ENCODE measurements around the gene CH25H.
"Not testable (repeated sequence)": the region's sequence is repeated elsewhere in the genome, so short reads cannot be mapped to it uniquely, and the experiment has no call there.

The CH25H gene

DNA sequence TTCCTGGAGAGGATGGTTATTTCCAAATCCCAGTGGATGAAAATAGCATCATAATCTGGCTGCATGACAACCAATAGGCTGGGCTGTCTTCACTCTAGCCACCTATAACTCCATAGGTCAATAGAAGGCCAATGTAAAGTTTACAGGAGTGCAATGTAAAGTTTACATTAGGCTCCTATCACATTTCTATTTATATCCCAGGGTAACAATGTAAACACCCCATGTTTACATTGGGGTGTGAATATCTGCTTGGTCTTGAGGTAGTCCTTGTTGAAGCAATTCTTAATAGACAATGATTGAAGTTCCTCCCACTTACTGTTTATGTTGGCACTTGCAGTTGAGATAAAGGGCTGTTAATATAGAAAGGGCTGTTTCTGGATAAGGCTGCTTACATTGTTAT is 21.5 kb downstream of the CH25H start:
- H3K4me3 ChIP-seq (ENCODE audit: low read depth in 1 of 2, low read length in 2 of 2): no peak overlapping the region
- H3K27ac ChIP-seq (ENCODE audit: low read length): no peak overlapping the region
- peaks cover 0 to 4% of the 10 kb centered on the region in 2 donors for H3K4me1 ChIP-seq (ENCODE audit: control insufficient read depth in 1 of 2, insufficient read depth in 2 of 2, low read length in 2 of 2)
- no peaks in the 10 kb centered on the region for H3K36me3 ChIP-seq (ENCODE audit: control insufficient read depth in 1 of 2, insufficient read depth in 2 of 2, low read length in 2 of 2)
- no peaks in the 10 kb centered on the region for H3K27me3 ChIP-seq (ENCODE audit: low read depth, low read length)
- H3K9me3 ChIP-seq (ENCODE audit: control insufficient read depth in 1 of 2, low read length in 2 of 2): peaks cover 0 to 4% of the 10 kb centered on the region in 2 donors

GRCh38 chr10:89184638-89185037 is 22.5 kb downstream of the CH25H start:
- no peak overlapping the region for H3K27ac ChIP-seq (ENCODE audit: low read length)
- H3K4me1 ChIP-seq (ENCODE audit: control insufficient read depth in 1 of 2, insufficient read depth in 2 of 2, low read length in 2 of 2): peaks cover 0 to 4% of the 10 kb centered on the region in 2 donors
- no peaks in the 10 kb centered on the region for H3K36me3 ChIP-seq (ENCODE audit: control insufficient read depth in 1 of 2, insufficient read depth in 2 of 2, low read length in 2 of 2)
- no peak overlapping the region for H3K4me3 ChIP-seq (ENCODE audit: low read depth in 1 of 2, low read length in 2 of 2)
- H3K9me3 ChIP-seq (ENCODE audit: control insufficient read depth in 1 of 2, low read length in 2 of 2): peaks cover 0 to 10% of the 10 kb centered on the region in 2 donors
- H3K27me3 ChIP-seq (ENCODE audit: low read depth, low read length): no peaks in the 10 kb centered on the region

DNA sequence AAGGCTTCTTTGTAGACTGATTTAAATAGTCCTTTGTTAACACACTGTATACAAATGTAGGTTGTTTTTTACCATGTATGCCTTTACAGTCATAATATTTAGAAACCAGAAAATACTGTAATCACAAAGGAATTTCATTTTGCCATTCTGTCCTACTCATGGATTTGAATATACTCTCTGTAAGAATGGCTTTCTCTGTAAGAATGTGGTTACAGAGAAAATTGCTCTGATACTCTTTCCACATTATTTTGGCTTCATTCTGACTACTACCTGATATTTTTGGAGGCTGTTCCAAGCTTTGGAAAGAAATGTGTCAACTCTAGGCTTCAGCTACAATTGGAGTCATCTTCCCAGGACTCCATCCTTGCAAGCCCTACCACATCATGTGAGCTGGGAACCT is 23.5 kb downstream of the CH25H start:
- Histone ChIP-seq H3K36me3 (ENCODE audit: control insufficient read depth in 1 of 2, insufficient read depth in 2 of 2, low read length in 2 of 2) (no peaks in the 10 kb centered on the region), H3K4me3 (ENCODE audit: low read depth in 1 of 2, low read length in 2 of 2) (no peak overlapping the region)

GRCh38 chr10:89182894-89183293 is 24.2 kb downstream of the CH25H start:
- Histone ChIP-seq H3K27ac (ENCODE audit: low read length) (no peak overlapping the region), H3K4me1 (ENCODE audit: control insufficient read depth in 1 of 2, insufficient read depth in 2 of 2, low read length in 2 of 2) (peaks cover 0 to 4% of the 10 kb centered on the region in 2 donors), H3K27me3 (ENCODE audit: low read depth, low read length) (no peaks in the 10 kb centered on the region), H3K4me3 (ENCODE audit: low read depth in 1 of 2, low read length in 2 of 2) (no peak overlapping the region), H3K36me3 (ENCODE audit: control insufficient read depth in 1 of 2, insufficient read depth in 2 of 2, low read length in 2 of 2) (no peaks in the 10 kb centered on the region), H3K9me3 (ENCODE audit: control insufficient read depth in 1 of 2, low read length in 2 of 2) (peaks cover 0 to 10% of the 10 kb centered on the region in 2 donors)

More for the DNA sequence above, 23.5 kb downstream of the CH25H start:
- no peaks in the 10 kb centered on the region for H3K27me3 ChIP-seq (ENCODE audit: low read depth, low read length)
- H3K9me3 ChIP-seq (ENCODE audit: control insufficient read depth in 1 of 2, low read length in 2 of 2): peaks cover 0 to 10% of the 10 kb centered on the region in 2 donors
- H3K4me1 ChIP-seq (ENCODE audit: control insufficient read depth in 1 of 2, insufficient read depth in 2 of 2, low read length in 2 of 2): peaks cover 0 to 4% of the 10 kb centered on the region in 2 donors
- H3K27ac ChIP-seq (ENCODE audit: low read length): no peak overlapping the region

DNA sequence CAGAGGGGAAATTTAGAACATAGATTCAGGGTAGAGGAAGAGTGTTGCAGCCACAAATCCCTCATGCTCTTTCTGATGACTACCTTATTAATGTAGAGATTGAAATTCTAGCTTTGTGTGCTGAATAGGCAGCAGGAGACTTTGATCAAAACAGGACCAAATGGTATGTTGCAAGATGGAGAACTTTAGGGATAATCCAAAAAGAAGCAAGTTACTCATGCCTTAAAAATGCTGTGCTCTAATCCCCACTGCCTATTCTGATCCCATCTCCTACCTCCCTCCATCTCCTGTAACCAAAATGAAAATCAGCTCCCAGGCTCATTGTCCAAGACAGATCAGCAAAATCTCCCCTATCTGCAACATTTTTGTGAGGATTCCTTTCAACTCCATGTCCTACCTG is 31.3 kb downstream of the CH25H start:
- Histone ChIP-seq H3K4me3 (ENCODE audit: low read depth in 1 of 2, low read length in 2 of 2) (no peak overlapping the region), H3K36me3 (ENCODE audit: control insufficient read depth in 1 of 2, insufficient read depth in 2 of 2, low read length in 2 of 2) (no peaks in the 10 kb centered on the region), H3K9me3 (ENCODE audit: control insufficient read depth in 1 of 2, low read length in 2 of 2) (peaks cover 0 to 7% of the 10 kb centered on the region in 2 donors), H3K27ac (ENCODE audit: low read length) (no peak overlapping the region), H3K27me3 (ENCODE audit: low read depth, low read length) (no peaks in the 10 kb centered on the region), H3K4me1 (ENCODE audit: control insufficient read depth in 1 of 2, insufficient read depth in 2 of 2, low read length in 2 of 2) (no peaks in the 10 kb centered on the region)

DNA sequence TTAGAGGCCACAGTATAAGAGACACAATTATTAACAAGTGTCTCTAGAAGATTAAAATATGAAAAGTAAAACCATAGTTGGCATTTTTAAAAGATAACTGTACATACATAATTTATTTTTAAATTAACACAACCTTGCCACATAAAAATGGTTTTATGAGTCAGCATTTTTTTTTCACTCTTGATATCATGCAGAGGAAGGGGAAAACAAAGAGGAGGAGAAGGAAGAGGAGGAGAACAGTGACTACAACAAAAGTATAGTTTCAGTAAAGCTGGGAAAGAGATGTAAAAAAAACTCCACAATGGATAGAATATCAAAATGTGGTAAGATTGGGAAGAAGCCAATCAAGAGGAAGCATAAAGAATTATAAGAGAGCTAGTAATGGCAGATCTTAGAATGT is 34.0 kb downstream of the CH25H start:
- H3K9me3 ChIP-seq (ENCODE audit: control insufficient read depth in 1 of 2, low read length in 2 of 2): no peaks in the 10 kb centered on the region
- no peak overlapping the region for H3K27ac ChIP-seq (ENCODE audit: low read length)
- no peak overlapping the region for H3K4me3 ChIP-seq (ENCODE audit: low read depth in 1 of 2, low read length in 2 of 2)
- H3K27me3 ChIP-seq (ENCODE audit: low read depth, low read length): no peaks in the 10 kb centered on the region
- H3K4me1 ChIP-seq (ENCODE audit: control insufficient read depth in 1 of 2, insufficient read depth in 2 of 2, low read length in 2 of 2): no peaks in the 10 kb centered on the region
- no peaks in the 10 kb centered on the region for H3K36me3 ChIP-seq (ENCODE audit: control insufficient read depth in 1 of 2, insufficient read depth in 2 of 2, low read length in 2 of 2)

GRCh38 chr10:89171996-89172395 is 35.1 kb downstream of the CH25H start:
- Histone ChIP-seq H3K27me3 (ENCODE audit: low read depth, low read length) (no peaks in the 10 kb centered on the region), H3K27ac (ENCODE audit: low read length) (no peak overlapping the region), H3K36me3 (ENCODE audit: control insufficient read depth in 1 of 2, insufficient read depth in 2 of 2, low read length in 2 of 2) (no peaks in the 10 kb centered on the region), H3K9me3 (ENCODE audit: control insufficient read depth in 1 of 2, low read length in 2 of 2) (no peaks in the 10 kb centered on the region), H3K4me1 (ENCODE audit: control insufficient read depth in 1 of 2, insufficient read depth in 2 of 2, low read length in 2 of 2) (no peaks in the 10 kb centered on the region), H3K4me3 (ENCODE audit: low read depth in 1 of 2, low read length in 2 of 2) (no peak overlapping the region)

- Histone ChIP-seq H3K27me3 (ENCODE audit: low read depth, low read length) (no peaks in the 10 kb centered on the region), H3K27ac (ENCODE audit: low read length) (no peak overlapping the region), H3K4me3 (ENCODE audit: low read depth in 1 of 2, low read length in 2 of 2) (no peak overlapping the region), H3K4me1 (ENCODE audit: control insufficient read depth in 1 of 2, insufficient read depth in 2 of 2, low read length in 2 of 2) (no peaks in the 10 kb centered on the region), H3K9me3 (ENCODE audit: control insufficient read depth in 1 of 2, low read length in 2 of 2) (no peaks in the 10 kb centered on the region), H3K36me3 (ENCODE audit: control insufficient read depth in 1 of 2, insufficient read depth in 2 of 2, low read length in 2 of 2) (no peaks in the 10 kb centered on the region)
Observed at GRCh38 chr10:89171263-89171872, 35.7 kb downstream of the CH25H start.

- not testable (repeated sequence) for H3K27ac ChIP-seq (ENCODE audit: low read length); H3K9me3 ChIP-seq (ENCODE audit: control insufficient read depth in 1 of 2, low read length in 2 of 2); H3K27me3 ChIP-seq (ENCODE audit: low read depth, low read length); H3K4me3 ChIP-seq (ENCODE audit: low read depth in 1 of 2, low read length in 2 of 2); H3K4me1 ChIP-seq (ENCODE audit: control insufficient read depth in 1 of 2, insufficient read depth in 2 of 2, low read length in 2 of 2); H3K36me3 ChIP-seq (ENCODE audit: control insufficient read depth in 1 of 2, insufficient read depth in 2 of 2, low read length in 2 of 2)
Observed at GRCh38 chr10:89168354-89168900, 38.7 kb downstream of the CH25H start.

- Histone ChIP-seq H3K4me3 (ENCODE audit: low read depth in 1 of 2, low read length in 2 of 2) (no peak overlapping the region), H3K36me3 (ENCODE audit: control insufficient read depth in 1 of 2, insufficient read depth in 2 of 2, low read length in 2 of 2) (no peaks in the 10 kb centered on the region), H3K27me3 (ENCODE audit: low read depth, low read length) (no peaks in the 10 kb centered on the region), H3K9me3 (ENCODE audit: control insufficient read depth in 1 of 2, low read length in 2 of 2) (no peaks in the 10 kb centered on the region), H3K4me1 (ENCODE audit: control insufficient read depth in 1 of 2, insufficient read depth in 2 of 2, low read length in 2 of 2) (no peaks in the 10 kb centered on the region), H3K27ac (ENCODE audit: low read length) (no peak overlapping the region)
Observed at GRCh38 chr10:89167915-89168314, 39.2 kb downstream of the CH25H start.

DNA sequence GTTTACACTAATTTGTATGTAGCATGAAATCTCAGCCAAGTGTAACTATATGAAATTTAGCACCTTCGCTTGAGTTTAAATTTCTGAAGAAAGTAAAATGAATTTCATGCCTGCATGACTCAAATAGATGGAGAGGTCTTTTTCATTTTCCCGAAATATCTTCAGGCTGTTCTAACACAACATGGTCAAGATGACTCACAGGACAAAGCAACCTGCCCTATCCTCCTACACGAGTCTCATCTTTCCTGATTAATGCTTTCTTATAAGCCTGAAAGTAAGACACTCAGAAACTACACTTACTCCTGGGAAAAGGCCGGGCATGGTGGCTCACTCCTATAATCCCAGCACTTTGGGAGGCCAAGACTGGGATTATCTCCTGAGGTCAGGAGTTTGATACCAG is 41.2 kb downstream of the CH25H start:
- Histone ChIP-seq H3K9me3 (ENCODE audit: control insufficient read depth in 1 of 2, low read length in 2 of 2) (no peaks in the 10 kb centered on the region), H3K4me1 (ENCODE audit: control insufficient read depth in 1 of 2, insufficient read depth in 2 of 2, low read length in 2 of 2) (no peaks in the 10 kb centered on the region), H3K36me3 (ENCODE audit: control insufficient read depth in 1 of 2, insufficient read depth in 2 of 2, low read length in 2 of 2) (no peaks in the 10 kb centered on the region), H3K27me3 (ENCODE audit: low read depth, low read length) (no peaks in the 10 kb centered on the region), H3K4me3 (ENCODE audit: low read depth in 1 of 2, low read length in 2 of 2) (no peak overlapping the region), H3K27ac (ENCODE audit: low read length) (no peak overlapping the region)

GRCh38 chr10:89164920-89165319 is 42.2 kb downstream of the CH25H start:
- H3K27ac ChIP-seq (ENCODE audit: low read length): no peak overlapping the region
- no peaks in the 10 kb centered on the region for H3K36me3 ChIP-seq (ENCODE audit: control insufficient read depth in 1 of 2, insufficient read depth in 2 of 2, low read length in 2 of 2)
- no peaks in the 10 kb centered on the region for H3K9me3 ChIP-seq (ENCODE audit: control insufficient read depth in 1 of 2, low read length in 2 of 2)
- H3K4me3 ChIP-seq (ENCODE audit: low read depth in 1 of 2, low read length in 2 of 2): no peak overlapping the region
- no peaks in the 10 kb centered on the region for H3K27me3 ChIP-seq (ENCODE audit: low read depth, low read length)
- H3K4me1 ChIP-seq (ENCODE audit: control insufficient read depth in 1 of 2, insufficient read depth in 2 of 2, low read length in 2 of 2): no peaks in the 10 kb centered on the region
